C4-2B (cell line): Measurements from ENCODE around the gene FHL5.

ENCODE experiments used
- H3K27ac ChIP-seq: fragments of 450-650 bp; 2 replicates; pipeline ENCODE4 v1.5.1; 2017
- ZFX ChIP-seq: fragments of 450-650 bp; IDR thresholded peaks from 2 replicates; pipeline ENCODE4 v1.6.1; 2017
- TF ChIP-seq, protein P1 (sequence below): fragments of 450-650 bp; conservative IDR thresholded peaks from 2 replicates; pipeline ENCODE4 v1.5.1; 2017; ENCODE audit warnings: mild to moderate bottlenecking

Gene FHL5

DNA sequence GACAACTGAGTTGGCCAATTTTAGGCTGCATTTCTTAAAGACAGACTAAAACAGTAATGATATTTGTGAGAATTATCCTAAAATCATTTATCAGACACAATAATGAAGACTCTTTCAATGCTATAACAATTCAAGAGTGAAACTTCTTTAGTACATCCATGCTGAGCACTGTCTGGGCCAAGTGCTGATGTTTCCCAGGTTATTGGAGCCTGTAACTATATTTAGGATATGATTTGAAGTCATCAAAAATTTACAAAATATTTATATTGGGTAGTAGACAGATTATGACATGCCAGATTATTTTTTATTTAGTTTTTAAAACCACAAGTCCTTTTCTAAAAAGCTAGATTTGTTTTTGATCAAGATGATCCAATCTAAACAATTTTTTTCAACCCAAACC lies 45.1 kb downstream of the FHL5 start:
- TF ChIP-seq, protein P1, sequence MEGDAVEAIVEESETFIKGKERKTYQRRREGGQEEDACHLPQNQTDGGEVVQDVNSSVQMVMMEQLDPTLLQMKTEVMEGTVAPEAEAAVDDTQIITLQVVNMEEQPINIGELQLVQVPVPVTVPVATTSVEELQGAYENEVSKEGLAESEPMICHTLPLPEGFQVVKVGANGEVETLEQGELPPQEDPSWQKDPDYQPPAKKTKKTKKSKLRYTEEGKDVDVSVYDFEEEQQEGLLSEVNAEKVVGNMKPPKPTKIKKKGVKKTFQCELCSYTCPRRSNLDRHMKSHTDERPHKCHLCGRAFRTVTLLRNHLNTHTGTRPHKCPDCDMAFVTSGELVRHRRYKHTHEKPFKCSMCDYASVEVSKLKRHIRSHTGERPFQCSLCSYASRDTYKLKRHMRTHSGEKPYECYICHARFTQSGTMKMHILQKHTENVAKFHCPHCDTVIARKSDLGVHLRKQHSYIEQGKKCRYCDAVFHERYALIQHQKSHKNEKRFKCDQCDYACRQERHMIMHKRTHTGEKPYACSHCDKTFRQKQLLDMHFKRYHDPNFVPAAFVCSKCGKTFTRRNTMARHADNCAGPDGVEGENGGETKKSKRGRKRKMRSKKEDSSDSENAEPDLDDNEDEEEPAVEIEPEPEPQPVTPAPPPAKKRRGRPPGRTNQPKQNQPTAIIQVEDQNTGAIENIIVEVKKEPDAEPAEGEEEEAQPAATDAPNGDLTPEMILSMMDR, result no peak
- TF ChIP-seq ZFX, result no peak
- no peak overlapping the region for H3K27ac ChIP-seq

DNA sequence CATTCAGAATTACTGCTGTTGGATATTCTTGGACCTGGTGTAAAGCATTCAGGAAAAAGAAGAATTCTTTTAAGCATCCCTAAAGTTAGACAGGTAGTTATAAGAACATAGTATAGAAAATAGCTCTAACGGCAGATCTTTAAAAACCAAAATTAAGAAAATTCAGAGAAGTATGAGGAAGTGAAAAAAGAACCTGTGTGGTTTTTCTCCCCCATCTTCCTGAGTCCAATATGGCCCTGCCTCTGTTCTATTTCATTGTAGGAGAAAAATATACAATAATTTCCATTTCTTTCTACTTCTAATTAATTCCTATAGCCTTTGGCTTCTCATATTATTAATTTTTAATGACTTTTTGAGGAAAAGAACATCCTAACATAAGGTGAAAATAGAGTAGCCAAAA lies 47.1 kb downstream of the FHL5 start:
- H3K27ac ChIP-seq, result no peak overlapping the region
- no peak for TF ChIP-seq ZFX
- TF ChIP-seq, protein P1, result no peak

DNA sequence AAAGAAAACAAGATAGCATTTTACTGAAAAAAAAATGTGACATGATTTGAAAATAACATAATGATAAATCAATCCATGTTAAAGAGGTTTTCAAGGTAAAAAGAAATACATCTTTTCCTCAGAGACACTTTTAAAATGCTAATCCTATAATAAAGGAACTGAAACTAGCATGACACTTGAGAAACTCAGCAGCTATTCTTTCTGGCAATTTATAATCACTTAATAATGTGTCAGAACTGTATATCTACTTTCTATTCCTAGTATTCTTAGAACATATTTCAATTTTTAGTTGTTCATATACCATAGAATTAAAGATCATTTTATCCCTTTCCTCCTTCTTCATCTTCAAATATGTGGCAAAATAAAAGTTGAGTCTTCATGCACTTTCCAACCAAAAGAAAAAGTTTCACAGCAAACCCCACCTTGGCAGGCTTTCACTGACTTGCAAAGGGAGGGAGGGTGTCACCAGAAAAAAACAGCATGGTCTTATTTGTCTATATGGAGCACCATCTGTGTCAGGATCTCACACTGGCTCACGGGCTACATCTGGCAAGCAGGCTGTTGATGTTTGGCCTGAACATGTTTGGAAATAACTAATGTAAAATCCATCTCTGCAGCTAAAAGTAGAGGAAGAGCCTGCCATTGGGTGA lies 48.5 kb downstream of the FHL5 start:
- no peak overlapping the region for H3K27ac ChIP-seq
- TF ChIP-seq, protein P1, result no peak
- no peak for TF ChIP-seq ZFX

DNA sequence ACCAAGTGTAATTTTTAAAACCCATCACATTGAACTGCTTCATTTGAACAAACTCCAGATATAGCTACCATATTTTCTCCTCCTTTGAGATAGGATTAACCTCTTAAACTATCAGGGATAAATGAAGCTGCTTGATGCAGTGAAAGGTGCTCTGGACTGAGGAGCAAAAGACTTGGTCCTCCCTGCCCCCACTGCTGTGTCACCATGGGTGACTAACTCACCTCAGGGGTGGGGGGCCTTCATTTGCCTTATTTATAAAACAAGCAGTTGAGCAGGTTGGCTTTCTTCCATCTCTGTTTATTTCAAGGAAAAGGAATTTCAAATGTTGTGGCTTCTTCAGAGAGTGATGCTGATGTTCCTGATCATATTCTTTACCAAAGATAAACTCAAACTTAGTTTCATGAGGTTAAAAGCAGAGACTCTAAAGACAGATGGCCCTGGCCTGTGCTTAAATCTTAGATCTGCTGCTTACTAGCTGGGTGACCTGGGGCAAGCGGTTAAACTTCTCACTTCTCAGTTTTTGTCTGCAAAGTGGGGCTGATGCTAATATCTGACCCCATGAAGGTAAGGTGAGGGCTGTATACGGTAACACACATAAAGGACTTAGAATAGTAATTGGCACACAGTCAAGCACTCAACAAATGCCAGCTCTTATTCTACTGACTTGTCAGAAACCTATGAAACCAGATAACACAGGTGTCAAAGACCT lies 50.5 kb downstream of the FHL5 start:
- no peak overlapping the region for H3K27ac ChIP-seq
- TF ChIP-seq, protein P1, result no peak
- TF ChIP-seq ZFX, result no peak

DNA sequence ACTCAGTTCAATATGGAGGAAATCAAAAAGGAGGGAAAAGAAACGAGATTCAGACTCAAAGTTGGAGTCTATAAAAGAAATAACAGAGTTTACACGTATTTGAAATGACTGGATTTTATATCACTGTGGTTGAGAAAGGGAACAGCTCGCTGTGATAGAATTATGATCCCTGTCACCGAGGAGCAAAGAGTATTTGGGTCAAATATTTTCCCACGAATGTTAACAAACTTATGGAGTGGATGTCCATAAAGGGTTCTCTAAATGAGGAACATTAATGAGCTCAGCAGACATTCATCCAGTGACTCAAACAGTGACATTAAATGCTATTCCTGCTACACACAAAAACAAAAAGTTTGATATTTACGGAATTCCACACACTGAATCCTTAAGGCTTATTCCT lies 57.9 kb downstream of the FHL5 start:
- TF ChIP-seq, protein P1, result no peak
- no peak for TF ChIP-seq ZFX
- no peak overlapping the region for H3K27ac ChIP-seq

DNA sequence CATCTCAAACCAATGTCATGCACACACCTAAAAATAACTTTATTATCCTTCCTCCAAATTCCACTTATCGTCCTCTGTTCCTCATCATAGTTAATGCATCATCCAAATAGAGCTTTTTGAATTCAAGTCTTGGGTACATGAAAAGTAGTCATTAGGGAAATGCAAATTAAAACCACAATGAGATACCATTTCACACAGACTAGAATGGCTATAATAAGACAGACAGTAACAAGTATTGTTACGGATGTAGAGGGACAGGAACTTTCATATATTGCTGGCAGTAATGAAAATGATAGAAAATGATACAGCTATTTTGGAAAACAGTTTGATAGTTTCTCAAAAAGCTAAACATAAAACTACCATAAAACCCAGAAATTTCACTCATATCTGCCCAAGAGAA lies 59.1 kb downstream of the FHL5 start:
- no peak for TF ChIP-seq ZFX
- TF ChIP-seq, protein P1, result no peak

DNA sequence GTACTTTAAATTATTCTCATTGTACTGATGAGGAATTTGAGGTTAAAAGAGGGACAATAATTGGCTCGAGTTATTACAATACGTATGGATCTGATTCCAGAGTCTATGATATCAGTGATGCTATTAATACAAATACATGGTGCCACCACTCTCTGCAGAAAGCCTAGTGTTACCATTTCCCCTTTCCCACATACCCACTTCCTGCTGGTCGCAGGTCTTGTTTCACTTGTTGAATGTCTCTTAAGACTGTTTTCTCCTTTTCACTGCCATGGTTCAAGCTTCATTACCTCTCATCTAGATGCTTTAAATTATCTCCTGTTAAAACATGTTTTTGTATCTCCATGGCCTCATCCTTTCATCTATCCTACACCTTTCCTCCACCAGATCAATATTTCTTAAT lies 62.0 kb downstream of the FHL5 start:
- TF ChIP-seq ZFX, result no peak
- TF ChIP-seq, protein P1, result no peak
- H3K27ac ChIP-seq, result no peak overlapping the region

More for the DNA sequence above, 59.1 kb downstream of the FHL5 start:
- no peak overlapping the region for H3K27ac ChIP-seq
